Cardiac muscle cell (in vitro differentiated cells and primary cell): ENCODE results near the gene EIF3J. TPM values are rescaled to one million over a fixed set of nuclear protein-coding genes. Genes with fewer than 3 reads are reported as not detected.

Experiments used
- DNase-seq, 2 donors: peaks; one replicate each; pipeline versions ENCODE4 v3.0.0 to v3.0.0-alpha.2; 2010 to 2017; ENCODE audit warnings: low read depth in 1 of 2, low spot score in 1 of 2
- H3K27ac ChIP-seq: fragments of 200-600 bp; sonication (generic); 2 replicates; pipeline ENCODE4 v1.5.1; 2016
- H3K27me3 ChIP-seq: fragments of 200-600 bp; sonication (generic); 2 replicates; pipeline ENCODE4 v1.6.0; 2016; ENCODE audit warnings: control low read depth
- H3K36me3 ChIP-seq: fragments of 200-600 bp; sonication (generic); 2 replicates; pipeline ENCODE4 v1.5.1; 2016; ENCODE audit warnings: control low read depth
- H3K4me1 ChIP-seq: fragments of 200-600 bp; sonication (generic); 2 replicates; pipeline ENCODE4 v1.8.1; 2017; ENCODE audit warnings: low read depth, mild to moderate bottlenecking, mixed run types
- H3K4me3 ChIP-seq: fragments of 200-600 bp; sonication (generic); 2 replicates; pipeline ENCODE4 v1.5.1; 2016; ENCODE audit warnings: mild to moderate bottlenecking
- H3K9me3 ChIP-seq: fragments of 200-600 bp; sonication (generic); 2 replicates; pipeline ENCODE4 v1.5.1; 2017; ENCODE audit warnings: low read depth, mild to moderate bottlenecking, control low read depth
- polyA plus RNA-seq: library from polyadenylated mRNA; unstranded; fragments of >200 nt; fragmentation: Nextera tagmentation; extraction: Ambion mirVana; gene quantifications from 2 replicates; pipeline ENCODE4 v1.2.1, GENCODE V29; 2016
- total RNA-seq: library from RNA; depleted of rRNA; stranded (reverse); fragments of >200 nt; gene quantifications from 2 replicates; pipeline ENCODE4 v1.2.3, GENCODE V29; 2016
- TF ChIP-seq, protein P1 (sequence below): IDR thresholded peaks from 2 replicates; pipeline ENCODE4 v1.5.1; 2012; ENCODE audit warnings: low read depth, mild to moderate bottlenecking, low read length

EIF3J gene
- total RNA-seq (23.4 and 55.7 TPM in 2 replicates), polyA plus RNA-seq (29.7 and 31.6 TPM in 2 replicates)

GRCh38 chr15:44536962-44537734 lies at the start of gene EIF3J:
EIF3J (plus strand) TSS chr15:44537147; CDS start chr15:44537195, 48 bp downstream.
- Histone ChIP-seq H3K36me3 (peaks cover 3% of the 10 kb centered on the region), H3K9me3 (no peaks in the 10 kb centered on the region), H3K4me1 (peaks cover 10% of the 10 kb centered on the region), H3K27me3 (no peaks in the 10 kb centered on the region), H3K4me3 (peak within 1 kb of the TSS; percentile 61), H3K27ac (peak within 1 kb of the TSS; percentile 93)
- DNase-seq: peak; percentile 96 to 99
- TF ChIP-seq, protein P1, sequence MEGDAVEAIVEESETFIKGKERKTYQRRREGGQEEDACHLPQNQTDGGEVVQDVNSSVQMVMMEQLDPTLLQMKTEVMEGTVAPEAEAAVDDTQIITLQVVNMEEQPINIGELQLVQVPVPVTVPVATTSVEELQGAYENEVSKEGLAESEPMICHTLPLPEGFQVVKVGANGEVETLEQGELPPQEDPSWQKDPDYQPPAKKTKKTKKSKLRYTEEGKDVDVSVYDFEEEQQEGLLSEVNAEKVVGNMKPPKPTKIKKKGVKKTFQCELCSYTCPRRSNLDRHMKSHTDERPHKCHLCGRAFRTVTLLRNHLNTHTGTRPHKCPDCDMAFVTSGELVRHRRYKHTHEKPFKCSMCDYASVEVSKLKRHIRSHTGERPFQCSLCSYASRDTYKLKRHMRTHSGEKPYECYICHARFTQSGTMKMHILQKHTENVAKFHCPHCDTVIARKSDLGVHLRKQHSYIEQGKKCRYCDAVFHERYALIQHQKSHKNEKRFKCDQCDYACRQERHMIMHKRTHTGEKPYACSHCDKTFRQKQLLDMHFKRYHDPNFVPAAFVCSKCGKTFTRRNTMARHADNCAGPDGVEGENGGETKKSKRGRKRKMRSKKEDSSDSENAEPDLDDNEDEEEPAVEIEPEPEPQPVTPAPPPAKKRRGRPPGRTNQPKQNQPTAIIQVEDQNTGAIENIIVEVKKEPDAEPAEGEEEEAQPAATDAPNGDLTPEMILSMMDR: no peak

DNA sequence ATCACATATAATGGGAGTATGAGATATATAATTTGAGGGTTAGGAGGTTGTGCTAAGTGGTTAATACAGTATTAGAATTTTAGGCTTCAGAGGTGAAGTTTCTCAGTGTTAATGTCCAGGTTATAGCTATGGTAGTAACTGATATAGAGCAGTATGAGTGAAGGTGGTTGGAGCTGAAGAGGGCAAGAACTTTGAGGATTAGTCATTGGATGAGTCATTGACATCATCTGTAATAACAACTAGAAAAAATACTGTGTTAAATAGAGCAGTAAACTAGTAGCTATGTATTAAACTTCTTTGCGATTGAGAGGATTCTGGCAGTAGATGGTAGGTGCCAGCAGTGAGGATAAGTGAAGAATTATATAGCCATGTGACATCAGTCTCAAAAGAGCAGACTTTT lies 47.5 kb upstream of the EIF3J start:
- Histone ChIP-seq H3K36me3 (peaks cover 30% of the 10 kb centered on the region), H3K27me3 (no peaks in the 10 kb centered on the region), H3K4me1 (peaks cover 7% of the 10 kb centered on the region), H3K9me3 (no peaks in the 10 kb centered on the region), H3K4me3 (no peak overlapping the region), H3K27ac (no peak overlapping the region)
- TF ChIP-seq, protein P1: no peak
- peak in 1 of 2 donors; percentile 63 for DNase-seq

DNA sequence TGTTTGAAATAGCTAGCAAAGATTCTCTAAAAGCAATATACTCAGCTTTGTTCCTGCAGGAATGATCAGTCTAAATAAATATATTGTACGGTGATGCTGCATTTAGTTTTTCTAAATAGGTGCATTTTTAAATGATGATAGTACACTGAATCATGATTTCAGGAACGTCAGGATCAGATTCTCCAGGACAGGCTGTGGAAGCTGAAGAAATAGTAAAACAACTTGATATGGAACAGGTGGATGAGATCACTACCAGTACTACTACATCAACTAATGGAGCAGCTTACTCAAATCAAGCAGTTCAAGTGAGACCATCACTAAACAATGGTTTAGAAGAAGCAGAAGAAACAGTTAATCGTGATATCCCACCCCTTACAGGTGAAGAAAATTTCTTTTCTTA lies 46.3 kb upstream of the EIF3J start:
- no peak overlapping the region for H3K4me3 ChIP-seq
- no peaks in the 10 kb centered on the region for H3K9me3 ChIP-seq
- TF ChIP-seq, protein P1: no peak
- peaks cover 30% of the 10 kb centered on the region for H3K36me3 ChIP-seq
- H3K4me1 ChIP-seq: peaks cover 5% of the 10 kb centered on the region
- no peaks in the 10 kb centered on the region for H3K27me3 ChIP-seq
- DNase-seq: no peak
- no peak overlapping the region for H3K27ac ChIP-seq

DNA sequence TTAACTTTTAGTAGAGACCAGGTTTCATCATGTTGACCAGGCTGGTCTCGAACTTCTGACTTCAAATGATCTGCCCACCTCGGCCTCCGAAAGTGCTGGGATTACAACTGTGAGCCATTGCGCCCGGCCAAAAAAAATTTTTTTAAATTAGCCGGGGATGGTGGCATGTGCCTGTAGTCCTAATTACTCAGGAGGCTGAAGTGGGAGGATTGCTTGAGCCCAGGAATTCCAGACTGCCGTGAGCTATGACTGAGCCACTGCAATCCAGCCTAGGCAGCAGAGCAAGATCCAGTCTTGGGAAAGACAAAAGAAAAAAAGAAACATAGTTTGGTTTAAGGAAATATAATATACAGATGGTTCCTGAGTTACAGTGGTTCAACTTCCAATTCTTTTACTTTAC lies 44.9 kb upstream of the EIF3J start:
- no peaks in the 10 kb centered on the region for H3K27me3 ChIP-seq
- DNase-seq: no peak
- peaks cover 35% of the 10 kb centered on the region for H3K36me3 ChIP-seq
- TF ChIP-seq, protein P1: no peak
- H3K9me3 ChIP-seq: no peaks in the 10 kb centered on the region
- H3K27ac ChIP-seq: no peak overlapping the region
- H3K4me3 ChIP-seq: no peak overlapping the region
- no peaks in the 10 kb centered on the region for H3K4me1 ChIP-seq

DNA sequence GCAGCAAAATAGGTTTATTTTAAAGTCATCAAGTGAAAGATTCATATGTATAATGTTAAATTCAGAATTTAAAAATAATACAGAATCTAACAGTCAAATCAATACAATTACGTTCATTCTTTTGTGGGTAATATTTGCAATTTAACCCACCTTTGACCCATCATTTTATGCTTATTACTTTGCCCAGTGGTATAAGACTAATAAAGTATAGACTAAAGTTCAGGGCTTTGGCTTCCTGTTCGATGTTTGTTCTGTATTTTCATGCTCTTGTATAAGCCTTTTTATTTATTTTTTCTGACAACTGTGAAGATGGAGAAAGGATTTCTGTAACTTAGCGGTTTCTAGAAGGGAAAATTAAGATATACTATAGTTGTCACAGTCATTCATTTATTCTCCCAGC lies 44.3 kb upstream of the EIF3J start:
- no peak for DNase-seq
- TF ChIP-seq, protein P1: no peak

More for the DNA sequence above, 44.3 kb upstream of the EIF3J start:
- no peaks in the 10 kb centered on the region for H3K4me1 ChIP-seq
- no peaks in the 10 kb centered on the region for H3K9me3 ChIP-seq
- no peak overlapping the region for H3K4me3 ChIP-seq
- no peaks in the 10 kb centered on the region for H3K27me3 ChIP-seq
- no peak overlapping the region for H3K27ac ChIP-seq
- H3K36me3 ChIP-seq: peaks cover 37% of the 10 kb centered on the region
